ENCODE measurements around the gene ATP6V0D1. TPM values are rescaled to one million over a fixed set of nuclear protein-coding genes. Genes with fewer than 3 reads are reported as not detected.

Gene ATP6V0D1
- total RNA-seq, 2 donors from 2014 or later: 20.6 to 42.1 TPM

- no peak overlapping the region for H3K4me3 Mint-ChIP-seq
- H3K27me3 Mint-ChIP-seq: peaks cover 9% of the 10 kb centered on the region
- no peak for ATAC-seq (replicated peaks)
- H3K36me3 Mint-ChIP-seq (ENCODE audit: low read depth): no peaks in the 10 kb centered on the region
- H3K9me3 Mint-ChIP-seq: no peaks in the 10 kb centered on the region
- H3K27ac Mint-ChIP-seq: no peak overlapping the region
- peaks cover 9% of the 10 kb centered on the region for H3K4me1 Mint-ChIP-seq
Measured at GRCh38 chr16:67388591-67388990, 92.4 kb downstream of the ATP6V0D1 start.

- Mint-ChIP-seq H3K4me3 (no peak overlapping the region), H3K4me1 (peaks cover 9% of the 10 kb centered on the region), H3K27me3 (peaks cover 9% of the 10 kb centered on the region), H3K9me3 (no peaks in the 10 kb centered on the region), H3K36me3 (ENCODE audit: low read depth) (no peaks in the 10 kb centered on the region), H3K27ac (no peak overlapping the region)
- no peak for ATAC-seq (replicated peaks)
Measured at GRCh38 chr16:67388191-67388590, 92.8 kb downstream of the ATP6V0D1 start.

Other genes starting within 250 kb of the ATP6V0D1 start
- gene FHOD1, start 233.7 kb downstream of the ATP6V0D1 start, total RNA-seq: 100 to 1,000 TPM; 104 to 145 TPM
- gene SLC9A5, start 232.2 kb downstream of the ATP6V0D1 start, total RNA-seq: 10 to 100 TPM in 1 of 2 donors, 1 to 10 TPM in 1; 3.5 to 15.7 TPM
- 10 to 100 TPM in 1 of 2 donors, 1 to 10 TPM in 1; 6.4 to 29.0 TPM for gene PLEKHG4, start 201.6 kb downstream of the ATP6V0D1 start, total RNA-seq
- 1 to 10 TPM in 1 of 2 donors, under 1 TPM in 1; 0.50 to 4.4 TPM for gene KCTD19, start 154.4 kb downstream of the ATP6V0D1 start, total RNA-seq
- gene LRRC36, start 154.3 kb downstream of the ATP6V0D1 start, total RNA-seq: 1 to 10 TPM in 1 of 2 donors, not detected in 1; 1.6 TPM
- under 1 TPM in 1 of 2 donors, not detected in 1; 0.19 TPM for gene TPPP3, start 87.7 kb downstream of the ATP6V0D1 start, total RNA-seq
- gene ZDHHC1, start 64.7 kb downstream of the ATP6V0D1 start, total RNA-seq: under 1 TPM; 0.52 to 0.74 TPM
- gene HSD11B2, start 50.0 kb downstream of the ATP6V0D1 start, total RNA-seq: 1 to 10 TPM in 1 of 2 donors, under 1 TPM in 1; 0.21 to 1.4 TPM
- not detected for gene AGRP, start 2.4 kb upstream of the ATP6V0D1 start, total RNA-seq
- gene RIPOR1, start 47.7 kb upstream of the ATP6V0D1 start, total RNA-seq: 10 to 100 TPM; 30.4 to 57.0 TPM
- gene CTCF, start 81.4 kb upstream of the ATP6V0D1 start, total RNA-seq: 10 to 100 TPM; 41.2 to 49.4 TPM
- gene CARMIL2, start 164.0 kb upstream of the ATP6V0D1 start, total RNA-seq: 100 to 1,000 TPM; 134 to 169 TPM
- gene ACD, start 179.1 kb upstream of the ATP6V0D1 start, total RNA-seq: 10 to 100 TPM; 37.5 to 63.4 TPM
- gene PARD6A, start 179.8 kb upstream of the ATP6V0D1 start, total RNA-seq: 10 to 100 TPM; 10.7 to 16.5 TPM
- gene ENKD1, start 185.6 kb upstream of the ATP6V0D1 start, total RNA-seq: 1 to 10 TPM; 9.1 to 9.4 TPM
- gene C16orf86, start 185.7 kb upstream of the ATP6V0D1 start, total RNA-seq: 1 to 10 TPM; 1.5 to 1.8 TPM
- 10 to 100 TPM; 13.8 to 20.9 TPM for gene GFOD2, start 238.2 kb upstream of the ATP6V0D1 start, total RNA-seq